Bronchus fibroblast of lung (primary cell): ENCODE measurements around the gene VILL. TPM values are rescaled to one million over a fixed set of nuclear protein-coding genes. Genes with fewer than 3 reads are reported as not detected.

Experiments
- total RNA-seq: library from RNA; depleted of rRNA; stranded (reverse); fragments of >200 nt; gene quantifications from 2 replicates; pipeline ENCODE4 v1.2.3, GENCODE V29; 2015

VILL gene
- 4.9 and 5.0 TPM in 2 replicates for total RNA-seq

GRCh38 chr3:37990527-37990926 lies at the start of gene VILL:
Gene VILL (plus strand): TSS chr3:37990786. CDS start chr3:37993673, 2,887 bp downstream.

GRCh38 chr3:38029400-38030125 lies 39.0 kb downstream of the VILL start, which contains the start of gene PLCD1:
Gene PLCD1 (minus strand): TSS chr3:38029642. CDS start chr3:38029539, 103 bp downstream.

GRCh38 chr3:38039101-38039898 lies 48.7 kb downstream of the VILL start, which contains the start of gene DLEC1:
Gene DLEC1 (plus strand): TSS chr3:38039208. CDS start chr3:38039226, 18 bp downstream.

Other genes starting within 250 kb of the VILL start
- 16.8 and 23.0 TPM in 2 replicates for gene CTDSPL, start 128.9 kb upstream of the VILL start, total RNA-seq
- gene PLCD1, start 38.9 kb downstream of the VILL start, total RNA-seq, result 33.6 and 36.9 TPM in 2 replicates
- gene DLEC1, start 48.4 kb downstream of the VILL start, total RNA-seq, result not detected in 2 replicates
- gene ACAA1, start 146.3 kb downstream of the VILL start, total RNA-seq, result 33.3 and 38.1 TPM in 2 replicates
- 23.0 and 28.5 TPM in 2 replicates for gene MYD88, start 147.9 kb downstream of the VILL start, total RNA-seq
- gene OXSR1, start 174.8 kb downstream of the VILL start, total RNA-seq, result 29.3 and 36.0 TPM in 2 replicates